Psoas muscle (tissue), 8 donors: ENCODE results near the gene SLC35F3. TPM values are rescaled to one million over a fixed set of nuclear protein-coding genes. Genes with fewer than 3 reads are reported as not detected.

Experiments
- ATAC-seq, 4 donors: fragments of 200-7000 bp; cut with Tn5 transposase; one replicate each; pipeline ENCODE4 v1.9.1; 2020; ENCODE audit warnings: moderate library complexity in 3 of 4, mild to moderate bottlenecking in 2 of 4
- DNase-seq, 2 donors: peaks; one replicate each; pipeline ENCODE4 v3.0.0-alpha.2; 2020
- H3K27ac ChIP-seq: fragments of 200-600 bp; one replicate; pipeline ENCODE4 v1.8.0; 2022
- H3K27me3 ChIP-seq, 3 donors: fragments of 200-600 bp in 1 of 3; one replicate each; pipeline versions ENCODE4 v1.6.1 to v1.8.0; 2013 to 2022; ENCODE audit warnings: low read length in 2 of 3, mild to moderate bottlenecking in 2 of 3, moderate library complexity in 1 of 3; ENCODE audit not compliant: insufficient read depth in 3 of 3
- H3K36me3 ChIP-seq, 2 donors: fragments of 200-600 bp in 1 of 2; one replicate each; pipeline versions ENCODE4 v1.6.1 to v1.8.0; 2013 to 2022; ENCODE audit warnings: low read depth in 1 of 2, mild to moderate bottlenecking in 1 of 2, moderate library complexity in 1 of 2; ENCODE audit not compliant: insufficient read depth in 1 of 2
- H3K4me1 ChIP-seq: fragments of 200-600 bp; one replicate; pipeline ENCODE4 v1.8.0; 2022
- H3K4me3 ChIP-seq: fragments of 200-600 bp; one replicate; pipeline ENCODE4 v1.8.0; 2022; ENCODE audit warnings: mild to moderate bottlenecking
- H3K9me3 ChIP-seq: fragments of 200-600 bp; one replicate; pipeline ENCODE4 v1.8.0; 2022
- CTCF ChIP-seq: fragments of 200-600 bp; IDR thresholded peaks from one replicate; pipeline ENCODE4 v1.8.0; 2022; ENCODE audit warnings: antibody characterized with exemption
- WGBS, 3 donors: extraction: QIAGEN DNeasy Blood & Tissue Kit; methylation state at CpG; one replicate each; pipeline versions ENCODE4 v1.1.6 to v1.1.7; 2013; 5-methylcytosine and 5-hydroxymethylcytosine counted together
- intact Hi-C, 2 donors: fragments of 100-400 bp; cut with DNase I; formaldehyde crosslinking; loops; one replicate each; pipeline versions ENCODE4 v1.11.0 to v1.14.2; 2022
- polyA plus RNA-seq, 3 donors: library from polyadenylated mRNA; stranded (reverse); fragments of 200-250 nt; gene quantifications; one replicate each; pipeline ENCODE4 v1.2.3, GENCODE V29; 2013
- total RNA-seq, 4 donors: library from RNA; stranded (reverse); fragmentation: NEBNext Ultra II Directional in 2 of 4; extraction: Animal tissue kit (Norgen Biotek cat#: 25700) in 2 of 4; gene quantifications; one replicate each; pipeline versions ENCODE4 v1.2.1 to v1.2.4, GENCODE V29; 2021 to 2023
- donor health status: healthy with polysubstance abuse.
- donor health status: DM: no; HTN: no; CAD: no; lungs with moderate emphysema.
- donor health status: Bipolar disorder and iron deficiency.
- donor health status: healthy.
- donor health status: DM: yes; HTN: yes; CAD: no.
- donor health status: DM: no; HTN: no; CAD: no.
- donor health status: DM: no; HTN: no; CAD: no.
- donor health status: DM: yes; HTN: yes; CAD: no.

SLC35F3 gene
- total and polyA plus RNA-seq, 7 donors: 0.01 to 0.16 (median 0.10) TPM; not detected in 3

- intact Hi-C loops: loop anchor here in 1 of 2 donors (5.0 kb wide), 1 partner anchor 38 kb away; no protein-coding TSS in a partner anchor
- 71 to 84% (median 83%) methylated on average over 1 of the region's 1 CpG for WGBS, 3 donors
- H3K27me3 ChIP-seq: no peaks in the 10 kb centered on the region
These were observed 465.3 kb downstream of the SLC35F3 start for GRCh38 chr1:234369784-234370183.

GRCh38 chr1:234371414-234371813 lies 466.9 kb downstream of the SLC35F3 start:
- DNase-seq (no peak), ATAC-seq (no peak)
- Histone ChIP-seq H3K4me1 (peaks cover 20% of the 10 kb centered on the region), H3K27ac (no peak overlapping the region), H3K9me3 (no peaks in the 10 kb centered on the region), H3K4me3 (no peak overlapping the region), H3K36me3 (peaks cover 5 to 17% of the 10 kb centered on the region in 2 donors), H3K27me3 (no peaks in the 10 kb centered on the region)
- WGBS, 3 donors: 47 to 63% (median 52%) methylated on average over 2 of the region's 2 CpGs
- no peak for TF ChIP-seq CTCF
- intact Hi-C loops: loop anchor here in 1 of 2 donors (5.0 kb wide), 1 partner anchor 36 kb away; no protein-coding TSS in a partner anchor

More at GRCh38 chr1:234369784-234370183, 465.3 kb downstream of the SLC35F3 start:
- no peak for TF ChIP-seq CTCF
- peaks cover 0 to 3% of the 10 kb centered on the region in 2 donors for H3K36me3 ChIP-seq
- no peak for DNase-seq
- no peak overlapping the region for H3K4me3 ChIP-seq
- no peaks in the 10 kb centered on the region for H3K9me3 ChIP-seq
- no peak for ATAC-seq
- no peak overlapping the region for H3K27ac ChIP-seq
- H3K4me1 ChIP-seq: peaks cover 14% of the 10 kb centered on the region

GRCh38 chr1:234372011-234372757 lies 467.7 kb downstream of the SLC35F3 start:
- Histone ChIP-seq H3K36me3 (peaks cover 5 to 25% of the 10 kb centered on the region in 2 donors), H3K27ac (peak overlapping the region; percentile 99), H3K4me1 (peaks cover 20% of the 10 kb centered on the region), H3K4me3 (peak overlapping the region; percentile 91), H3K9me3 (no peaks in the 10 kb centered on the region), H3K27me3 (no peaks in the 10 kb centered on the region)
- ATAC-seq (no peak), DNase-seq (no peak)
- intact Hi-C loops: loop anchor here in 1 of 2 donors (5.0 kb wide), 1 partner anchor 35 kb away; no protein-coding TSS in a partner anchor
- WGBS, 3 donors: 47 to 58% (median 48%) methylated on average over 9 of the region's 9 CpGs
- TF ChIP-seq CTCF: no peak

GRCh38 chr1:234373064-234373958 lies 468.8 kb downstream of the SLC35F3 start, which contains the start of gene COA6:
Gene COA6, plus strand, starts transcription at chr1:234373456. Its CDS starts 11 bp downstream, at chr1:234373467.
- Histone ChIP-seq H3K36me3 (peaks cover 5 to 36% of the 10 kb centered on the region in 2 donors), H3K27ac (peak within 1 kb of the TSS; percentile 99), H3K9me3 (no peaks in the 10 kb centered on the region), H3K27me3 (no peaks in the 10 kb centered on the region), H3K4me3 (peak within 1 kb of the TSS; percentile 91), H3K4me1 (peaks cover 20% of the 10 kb centered on the region)
- peak; percentile 11 for TF ChIP-seq CTCF
- ATAC-seq: peak; percentile 96 to 97 (median 96)
- DNase-seq: peak; percentile 93 to 95
- 0% methylated on average over 62 of the region's 62 CpGs for WGBS, 3 donors
- intact Hi-C loops: loop anchor here in 1 of 2 donors (5.0 kb wide), 1 partner anchor 34 kb away; no protein-coding TSS in a partner anchor
